GM21723 (cell line): Measurements from ENCODE around the gene MEGF10.

ENCODE experiments used
- ATAC-seq: cut with Tn5 transposase; IDR thresholded peaks from one replicate; pipeline ENCODE4 v1.9.1; 2021; ENCODE audit warnings: mild to moderate bottlenecking, moderate library complexity; ENCODE audit not compliant: unreplicated experiment

Gene MEGF10

GRCh38 chr5:127431977-127432585, 141.5 kb downstream of the MEGF10 start:
- ATAC-seq, result no peak

- no peak for ATAC-seq
Measured at GRCh38 chr5:127433526-127433925, 142.9 kb downstream of the MEGF10 start.

GRCh38 chr5:127434588-127434987, 144.0 kb downstream of the MEGF10 start:
- ATAC-seq, result no peak

GRCh38 chr5:127435821-127436220, 145.2 kb downstream of the MEGF10 start:
- ATAC-seq, result no peak

GRCh38 chr5:127439644-127440043, 149.0 kb downstream of the MEGF10 start:
- ATAC-seq, result no peak

GRCh38 chr5:127440831-127441230, 150.2 kb downstream of the MEGF10 start:
- ATAC-seq, result no peak

- no peak for ATAC-seq
Measured at GRCh38 chr5:127441799-127442484, 151.3 kb downstream of the MEGF10 start.

GRCh38 chr5:127444171-127444570, 153.6 kb downstream of the MEGF10 start:
- ATAC-seq, result no peak

- ATAC-seq, result no peak
Measured at GRCh38 chr5:127445328-127445727, 154.7 kb downstream of the MEGF10 start.

GRCh38 chr5:127446626-127447025, 156.0 kb downstream of the MEGF10 start:
- no peak for ATAC-seq

- ATAC-seq, result no peak
Measured at GRCh38 chr5:127447827-127448226, 157.2 kb downstream of the MEGF10 start.

- ATAC-seq, result no peak
Measured at GRCh38 chr5:127450046-127450445, 159.4 kb downstream of the MEGF10 start.

- no peak for ATAC-seq
Measured at GRCh38 chr5:127451096-127451495, 160.5 kb downstream of the MEGF10 start.

GRCh38 chr5:127452626-127453025, 162.0 kb downstream of the MEGF10 start:
- ATAC-seq, result no peak

GRCh38 chr5:127471211-127471610, 180.6 kb downstream of the MEGF10 start:
- ATAC-seq, result no peak

GRCh38 chr5:127472700-127473099, 182.1 kb downstream of the MEGF10 start:
- ATAC-seq, result no peak

GRCh38 chr5:127486471-127486870, 195.9 kb downstream of the MEGF10 start:
- no peak for ATAC-seq

GRCh38 chr5:127492854-127493738, 202.5 kb downstream of the MEGF10 start:
- peak; percentile 88 for ATAC-seq

- ATAC-seq, result no peak
Measured at GRCh38 chr5:127498548-127498947, 208.0 kb downstream of the MEGF10 start.

- no peak for ATAC-seq
Measured at GRCh38 chr5:127505905-127506304, 215.3 kb downstream of the MEGF10 start.

GRCh38 chr5:127506616-127507015, 216.0 kb downstream of the MEGF10 start:
- no peak for ATAC-seq
